GM23248 (cell line): Measurements from ENCODE around the gene CARD11.

Experiments used
- EZH2 ChIP-seq: fragments of 200-600 bp; sonication (generic); IDR thresholded peaks from 2 replicates; pipeline ENCODE4 v1.6.1; 2018; ENCODE audit warnings: antibody characterized with exemption, mild to moderate bottlenecking; ENCODE audit not compliant: insufficient read depth, poor library complexity, severe bottlenecking
- EZH2phosphoT487 ChIP-seq: fragments of 200-600 bp; sonication (generic); IDR thresholded peaks from 2 replicates; pipeline ENCODE4 v1.6.1; 2018; ENCODE audit warnings: antibody characterized with exemption, moderate library complexity, mild to moderate bottlenecking, low read depth; ENCODE audit not compliant: insufficient read depth

- TF ChIP-seq EZH2 (no peak), EZH2phosphoT487 (no peak)
These were observed 6.4 kb downstream of the CARD11 start for GRCh38 chr7:3037259-3037658.
